Measurements from ENCODE around the gene TARDBP.
"Not testable (repeated sequence)": the region's sequence is repeated elsewhere in the genome, so short reads cannot be mapped to it uniquely, and the experiment has no call there.

The TARDBP gene

GRCh38 chr1:10996100-10996499 is 16.4 kb upstream of the TARDBP start:
- no peak for FAIRE-seq

GRCh38 chr1:11000526-11000925 is 11.9 kb upstream of the TARDBP start:
- no peak for FAIRE-seq

- no peak for FAIRE-seq
Measured at GRCh38 chr1:11013160-11013531, 692 bp downstream of the TARDBP start.

- FAIRE-seq = not testable (repeated sequence)
Measured at GRCh38 chr1:11019358-11019757, 6.9 kb downstream of the TARDBP start.

- no peak for FAIRE-seq
Measured at GRCh38 chr1:11019971-11020370, 7.5 kb downstream of the TARDBP start.

GRCh38 chr1:11023201-11023600 is 10.7 kb downstream of the TARDBP start:
- FAIRE-seq = no peak

- no peak for FAIRE-seq
Measured at GRCh38 chr1:11024154-11024873, 11.9 kb downstream of the TARDBP start.

- no peak for FAIRE-seq
Measured at GRCh38 chr1:11024874-11025203, 12.4 kb downstream of the TARDBP start.

GRCh38 chr1:11025618-11026017 is 13.2 kb downstream of the TARDBP start:
- no peak for FAIRE-seq

GRCh38 chr1:11026052-11026451 is 13.6 kb downstream of the TARDBP start:
- FAIRE-seq = no peak

GRCh38 chr1:11026903-11027302 is 14.4 kb downstream of the TARDBP start:
- no peak for FAIRE-seq

GRCh38 chr1:11027316-11027715 is 14.9 kb downstream of the TARDBP start:
- no peak for FAIRE-seq

GRCh38 chr1:11028018-11028417 is 15.6 kb downstream of the TARDBP start:
- FAIRE-seq = no peak

GRCh38 chr1:11030865-11031264 is 18.4 kb downstream of the TARDBP start:
- no peak for FAIRE-seq

- no peak for FAIRE-seq
Measured at GRCh38 chr1:11031624-11032262, 19.3 kb downstream of the TARDBP start.

- FAIRE-seq = not testable (repeated sequence)
Measured at GRCh38 chr1:11037019-11037739, 24.7 kb downstream of the TARDBP start.

- peak; percentile 68 for FAIRE-seq
Measured at GRCh38 chr1:11037740-11038182, 25.3 kb downstream of the TARDBP start.

GRCh38 chr1:11039351-11040104 is 27.1 kb downstream of the TARDBP start:
- no peak for FAIRE-seq

GRCh38 chr1:11040105-11040429 is 27.6 kb downstream of the TARDBP start:
- not testable (repeated sequence) for FAIRE-seq

- no peak for FAIRE-seq
Measured at GRCh38 chr1:11041048-11041447, 28.6 kb downstream of the TARDBP start.

GRCh38 chr1:11042065-11042464 is 29.6 kb downstream of the TARDBP start:
- no peak for FAIRE-seq

GRCh38 chr1:11042995-11043874 is 30.8 kb downstream of the TARDBP start:
- no peak for FAIRE-seq
